Measurements from ENCODE around the gene CCR7. TPM values are rescaled to one million over a fixed set of nuclear protein-coding genes. Genes with fewer than 3 reads are reported as not detected.

CCR7 gene
- total and polyA plus RNA-seq, 2 of the 4 experiments (the other 2 are of a cell fraction), result 0.14 to 0.36 TPM

- Histone ChIP-seq H2BK15ac (ENCODE audit: low read depth, low read length) (peak overlapping the region; percentile 98; the same call in 2 of the 3 replicates), H4K8ac (ENCODE audit: low read depth in 2 of 2, low read length in 2 of 2) (peak overlapping the region; percentile 54 to 97; a peak in 3 of 4 replicates), H3K9me3 (ENCODE audit: control insufficient read depth, insufficient read depth, low read length) (no peaks in the 10 kb centered on the region), H3K79me1 (ENCODE audit: low read depth in 1 of 2, low read length in 2 of 2) (peaks cover 0 to 23% of the 10 kb centered on the region in 2 experiments; a peak in 3 of 4 replicates), H3K4me2 (ENCODE audit: low read depth, low read length) (no peak overlapping the region), H4K91ac (ENCODE audit: insufficient read depth, low read depth, low read length) (peak overlapping the region; percentile 100), H3K18ac (ENCODE audit: low read depth, low read length) (peak overlapping the region; percentile 72), H3K9ac (ENCODE audit: low read depth, low read length) (no peak overlapping the region), H3K4me3 (ENCODE audit: insufficient read depth, low read depth, low read length) (no peak overlapping the region), H3K27me3 (ENCODE audit: control insufficient read depth, insufficient read depth, low read length) (no peaks in the 10 kb centered on the region), H2AFZ (replicated peaks; ENCODE audit: low read length, poor library complexity) (no peak overlapping the region), H3K4me1 (ENCODE audit: control insufficient read depth, insufficient read depth, low read length) (peaks cover 44% of the 10 kb centered on the region), H3K9me1 (ENCODE audit: insufficient read depth, low read length) (peaks cover 64% of the 10 kb centered on the region), H2BK5ac (ENCODE audit: low read depth, low read length, poor library complexity, severe bottlenecking) (peak overlapping the region; percentile 83), H4K20me1 (ENCODE audit: insufficient read depth, low read length) (no peaks in the 10 kb centered on the region), H3K23ac (ENCODE audit: low read depth, low read length) (peak overlapping the region; percentile 39; the same call in 1 of the 2 replicates), H3K56ac (ENCODE audit: extremely low read depth, insufficient read depth, low read length) (no peak overlapping the region), H2AK5ac (ENCODE audit: low read depth, low read length) (peak overlapping the region; percentile 99), H4K5ac (ENCODE audit: low read depth, low read length) (peak overlapping the region; percentile 46), H2BK20ac (ENCODE audit: low read depth, low read length) (peak overlapping the region; percentile 100), H2BK120ac (ENCODE audit: low read depth, low read length) (peak overlapping the region; percentile 100), H3K27ac (ENCODE audit: insufficient read depth, low read length) (no peak overlapping the region), H2AK9ac (replicated peaks; ENCODE audit: low read depth, low read length, poor library complexity) (peak overlapping the region; percentile 31), H3K4ac (ENCODE audit: low read depth, low read length) (peak overlapping the region; percentile 100), H3K14ac (replicated peaks; ENCODE audit: low read depth, low read length) (peak overlapping the region; percentile 100; the same call in 1 of the 2 replicates), H3K36me3 (ENCODE audit: control insufficient read depth, insufficient read depth, low read length) (no peaks in the 10 kb centered on the region)
- TF ChIP-seq MXI1 (IDR thresholded peaks at IDR 0.05; ENCODE audit: borderline replicate concordance, low read depth, low read length) (no peak), CEBPB (IDR thresholded peaks at IDR 0.05; ENCODE audit: low read depth, low read length) (no peak), NFE2L2 (IDR thresholded peaks at IDR 0.05; ENCODE audit: low read depth, low read length) (no peak), MAFK (IDR thresholded peaks at IDR 0.05; ENCODE audit: low read depth, low read length) (no peak), SMC3 (IDR thresholded peaks at IDR 0.05; ENCODE audit: low read depth, low read length) (no peak), RCOR1 (IDR thresholded peaks at IDR 0.05; ENCODE audit: insufficient replicate concordance, low read length) (no peak), RAD21 (IDR thresholded peaks at IDR 0.05; ENCODE audit: low read length) (no peak), RFX5 (IDR thresholded peaks at IDR 0.05; ENCODE audit: low read depth, low read length) (no peak), ELK1 (IDR thresholded peaks at IDR 0.05; ENCODE audit: borderline replicate concordance, low read depth, low read length) (no peak), CHD1 (IDR thresholded peaks at IDR 0.05; ENCODE audit: low read depth, low read length) (no peak), MAZ (IDR thresholded peaks at IDR 0.05; ENCODE audit: borderline replicate concordance, low read depth, low read length) (no peak), USF2 (IDR thresholded peaks at IDR 0.05; ENCODE audit: low read depth, low read length) (no peak), FOS (IDR thresholded peaks at IDR 0.05; ENCODE audit: low read depth, low read length) (no peak), CTCF (conservative IDR thresholded peaks at IDR 0.05; ENCODE audit: low read depth, low read length) (no peak)
- dilution Hi-C loops (cut with HindIII; ENCODE audit: low sequenced_read_pairs, unreplicated experiment) (no loop called here), in situ Hi-C loops (cut with MboI; ENCODE audit: low sequenced_read_pairs) (loop anchor here (5.0 kb wide), 1 partner anchor 238 kb away; no protein-coding TSS in a partner anchor), intact Hi-C loops (cut with micrococcal nuclease) (no loop called here)
- ATAC-seq (ENCODE audit: low read depth) (no peak), DNase-seq (no peak)
- 85% methylated on average over 4 of the region's 9 CpGs; no CpG with 5 or more reads in 1 of the 2 experiments for WGBS, 2 experiments (ENCODE audit: extremely low coverage in 2 of 2, insufficient read length in 1 of 2)
- CTCF ChIA-PET, result interaction anchor here (0.6 to 2.5 kb wide), 2 partner anchors 20 to 178 kb away, joined by 8 to 10 read pairs; no protein-coding TSS in a partner anchor
- POLR2A ChIA-PET (ENCODE audit: unreplicated experiment), result interaction anchor here (0.6 to 1.0 kb wide), 3 partner anchors 14 to 251 kb away, joined by 3 to 11 read pairs (median 5); no protein-coding TSS in a partner anchor
- no TSS peak for BruUV-seq (replicated peaks)
These were observed 25.4 kb downstream of the CCR7 start for GRCh38 chr17:40539711-40540411.

Measured in IMR-90 (cell line).